HG03432 (cell line): ENCODE results near the gene PLEKHA5.
"Not testable (repeated sequence)": the region's sequence is repeated elsewhere in the genome, so short reads cannot be mapped to it uniquely, and the experiment has no call there.

ENCODE experiments used
- ATAC-seq: cut with Tn5 transposase; IDR thresholded peaks from one replicate; pipeline ENCODE4 v1.9.1; 2021; ENCODE audit warnings: mild to moderate bottlenecking, moderate library complexity; ENCODE audit not compliant: unreplicated experiment

The PLEKHA5 gene

DNA sequence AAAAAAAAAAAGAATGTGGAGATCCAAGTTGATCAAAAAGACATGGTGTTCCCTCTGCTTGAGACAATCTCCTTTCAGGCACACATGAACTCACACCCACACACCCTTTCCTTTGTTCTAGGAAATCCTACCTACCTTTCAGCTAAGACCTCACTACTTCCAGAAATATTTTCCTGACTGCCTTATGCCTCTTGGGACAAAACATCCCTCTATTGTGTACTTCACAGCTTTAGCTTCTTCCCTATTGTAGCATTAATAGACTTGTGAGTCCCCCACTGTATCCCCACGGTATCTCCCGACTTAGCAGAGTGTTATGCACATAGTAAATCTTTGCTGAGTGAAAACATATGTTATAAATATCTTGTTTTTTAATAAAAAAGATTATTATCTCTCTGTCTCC, 264.9 kb downstream of the PLEKHA5 start:
- no peak for ATAC-seq

DNA sequence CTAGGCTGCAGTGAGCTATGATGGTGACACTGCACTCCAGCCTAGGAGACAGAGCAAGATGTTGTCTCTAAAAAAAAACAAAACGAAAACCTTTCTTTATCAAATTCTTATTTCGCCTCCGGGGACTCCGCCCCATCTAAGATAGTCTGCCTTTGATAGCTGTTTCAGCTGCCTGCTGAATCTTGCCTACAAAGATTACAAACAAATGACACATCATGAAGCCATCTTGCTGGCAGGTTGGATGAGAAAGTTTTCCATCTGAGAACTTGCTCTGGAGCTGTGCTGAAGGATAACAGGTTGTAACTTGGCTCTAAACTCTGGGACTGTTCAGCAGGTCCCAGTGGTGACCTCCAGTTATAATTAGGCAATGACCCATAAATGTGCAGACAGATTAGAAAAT, 268.0 kb downstream of the PLEKHA5 start:
- no peak for ATAC-seq

DNA sequence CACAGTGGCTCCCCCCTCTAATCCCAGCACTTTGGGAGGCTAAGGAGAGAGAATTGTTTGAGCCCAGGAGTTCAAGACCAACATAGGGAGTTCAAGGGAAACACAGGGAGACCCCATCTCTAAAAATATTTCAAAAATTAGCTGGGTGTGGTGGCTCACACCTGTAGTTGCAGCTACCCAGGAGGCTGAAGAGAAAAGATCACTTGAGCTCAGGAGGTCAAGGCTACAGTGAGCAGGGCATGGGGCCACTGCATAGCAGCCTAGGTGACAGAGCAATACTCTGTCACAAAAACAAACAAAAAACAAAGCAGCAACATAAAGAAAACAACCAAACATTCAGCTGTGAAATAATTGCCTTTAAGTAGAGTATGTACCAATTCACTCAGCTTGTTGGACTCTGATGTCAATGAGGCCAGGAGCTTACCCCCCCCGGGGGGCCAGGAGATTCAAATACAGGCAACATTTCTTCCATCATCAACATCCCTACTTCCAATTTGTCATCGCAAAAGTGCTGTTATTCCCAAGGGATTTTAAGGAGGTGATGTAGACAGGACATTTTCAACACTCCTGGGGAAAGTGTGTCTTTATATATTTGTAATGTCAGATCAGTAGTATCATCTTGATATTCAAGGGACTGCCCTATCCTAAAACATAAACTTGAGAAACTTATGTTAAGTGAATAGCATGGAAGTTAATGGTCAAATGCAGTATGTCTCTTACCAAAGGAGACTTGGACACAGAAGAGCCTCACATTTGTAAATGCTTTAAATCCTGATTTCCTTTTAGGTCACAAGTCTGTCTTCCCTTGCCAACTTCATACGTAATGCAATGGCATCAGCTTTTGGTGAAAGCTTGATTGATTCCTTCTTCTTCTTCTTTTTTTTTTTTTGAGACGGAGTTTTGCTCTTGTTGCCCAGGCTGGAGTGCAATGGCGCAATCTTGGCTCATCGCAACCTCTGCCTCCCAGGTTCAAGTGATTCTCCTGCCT, 269.1 kb downstream of the PLEKHA5 start:
- ATAC-seq, result no peak

DNA sequence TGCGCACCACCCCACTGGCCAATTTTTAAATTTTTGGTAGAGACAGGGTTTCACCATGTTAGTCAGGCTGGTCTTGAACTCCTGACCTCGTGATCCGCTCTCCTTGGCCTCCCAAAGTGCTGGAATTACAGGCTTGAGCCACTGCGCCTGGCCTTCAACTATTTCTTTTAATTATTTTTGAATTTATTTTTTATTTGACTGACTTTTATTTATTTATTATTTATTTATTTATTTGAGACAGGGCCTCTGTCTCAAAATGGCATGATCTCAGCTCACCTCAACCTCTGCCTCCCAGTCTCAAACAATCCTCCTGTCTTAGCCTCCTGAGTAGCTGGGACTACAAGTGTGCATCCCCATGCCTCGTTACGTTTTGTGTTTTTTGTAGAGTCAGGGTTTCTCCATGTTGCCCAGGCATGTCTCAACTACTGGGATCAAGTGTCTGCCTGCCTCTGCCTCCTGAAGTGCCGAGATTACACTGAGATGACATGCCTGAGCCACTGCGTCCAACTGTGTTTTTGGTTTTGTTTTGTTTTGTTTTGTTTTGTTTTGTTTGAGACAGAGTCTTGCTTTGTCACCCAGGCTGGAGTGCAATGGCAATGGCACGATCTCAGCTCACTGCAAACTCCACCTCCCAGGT, 271.2 kb downstream of the PLEKHA5 start:
- not testable (repeated sequence) for ATAC-seq

DNA sequence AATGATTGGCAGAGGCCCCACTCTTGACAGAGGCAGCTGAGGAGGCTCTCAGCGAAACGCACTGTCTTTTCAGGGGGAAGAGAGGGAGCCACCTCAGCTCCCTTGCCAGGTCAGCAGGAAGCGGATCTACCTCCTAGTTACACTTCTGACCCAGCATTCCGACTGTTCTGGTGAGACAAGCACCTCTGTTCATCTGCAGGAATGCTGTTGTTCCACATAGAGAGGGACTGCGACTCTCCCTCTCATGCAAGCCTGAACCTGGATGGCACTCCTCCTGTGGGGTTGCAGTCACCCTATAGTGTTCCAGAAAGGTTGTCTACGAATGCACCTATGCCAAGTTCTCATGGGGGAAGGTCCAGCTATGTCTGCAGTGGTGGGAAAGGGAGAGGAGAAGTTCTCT, 272.7 kb downstream of the PLEKHA5 start:
- ATAC-seq, result no peak

DNA sequence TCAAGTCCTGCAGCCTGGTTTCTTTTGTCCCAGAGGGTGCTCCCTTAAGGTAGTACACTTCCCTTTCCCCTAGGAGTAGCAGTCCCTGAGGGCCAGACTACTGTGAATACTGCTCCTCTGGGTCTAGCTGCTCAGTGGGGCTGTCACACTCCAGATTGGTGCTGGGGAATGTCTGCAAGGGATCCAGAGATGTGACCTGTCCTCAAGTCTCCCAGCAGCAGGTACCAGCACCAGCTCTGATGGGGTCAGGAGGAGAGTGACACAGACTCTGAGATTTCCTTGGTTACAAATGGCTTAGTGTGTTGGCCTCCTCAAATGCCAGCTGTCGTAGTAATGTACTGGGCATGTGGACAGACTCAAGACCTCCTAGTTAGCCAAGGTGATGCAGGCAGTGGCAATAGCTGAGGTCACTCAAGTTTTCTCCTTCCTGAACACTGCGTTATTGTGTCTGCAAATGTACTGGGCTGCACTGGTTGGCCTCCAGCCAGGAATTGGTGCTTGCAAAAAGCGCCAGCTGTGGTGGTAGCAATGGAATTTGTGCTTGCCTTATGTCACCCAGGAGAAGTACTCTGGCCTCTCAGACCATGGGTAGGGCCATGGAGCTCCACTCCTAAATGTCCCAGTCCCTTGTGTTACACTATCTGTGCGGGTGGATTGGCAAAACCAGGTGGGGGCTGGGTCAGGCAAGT, 273.4 kb downstream of the PLEKHA5 start:
- ATAC-seq, result no peak

DNA sequence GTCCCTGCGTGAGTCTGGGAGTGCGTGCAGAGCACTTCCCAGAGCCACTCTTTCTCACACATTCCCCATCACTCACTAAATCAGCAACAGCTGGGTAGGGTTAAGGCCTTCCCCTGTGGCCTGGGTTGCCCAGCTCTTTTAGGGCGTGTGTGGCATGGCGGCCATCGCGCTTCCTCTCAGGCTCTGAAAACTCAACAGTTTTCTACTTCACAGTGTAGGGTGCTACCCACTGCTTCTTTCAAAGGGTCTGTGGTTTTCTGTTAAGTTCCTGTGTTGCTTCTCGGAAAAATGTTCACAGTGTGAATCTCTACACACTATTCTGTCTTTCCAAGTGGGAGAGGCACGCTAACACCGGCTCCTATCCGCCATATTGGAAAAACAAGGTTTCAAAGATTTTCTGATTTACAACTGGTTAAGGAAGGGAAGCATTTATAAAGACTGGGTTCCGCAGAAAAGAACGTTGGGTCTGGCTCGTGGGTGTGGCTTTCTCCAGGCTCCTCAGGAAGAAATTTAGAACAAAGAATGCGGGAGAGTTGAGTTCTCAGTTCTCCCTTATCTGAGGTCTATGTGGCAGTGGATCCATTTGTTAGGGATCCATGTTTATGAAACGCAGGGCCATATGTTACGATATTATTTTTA, 274.8 kb downstream of the PLEKHA5 start:
- ATAC-seq, result no peak

DNA sequence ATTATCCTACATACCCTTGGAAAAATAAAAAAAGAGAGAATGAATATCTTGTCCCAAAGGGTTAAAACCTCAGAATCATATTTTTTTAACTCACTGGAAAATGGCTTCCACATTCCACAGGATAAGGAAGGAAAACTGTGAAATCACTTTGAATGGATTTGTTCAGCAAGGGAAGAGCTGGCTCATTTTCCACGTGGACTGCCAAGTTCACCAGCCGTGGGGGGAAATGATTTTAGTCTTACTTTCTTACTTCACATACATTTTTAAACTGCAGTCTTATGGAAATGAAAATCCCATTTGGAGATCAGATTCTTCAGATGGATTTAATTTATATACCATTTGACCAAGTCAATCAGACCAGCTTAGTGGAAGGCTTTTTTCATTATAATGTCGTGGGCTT, 279.8 kb downstream of the PLEKHA5 start:
- ATAC-seq, result no peak

DNA sequence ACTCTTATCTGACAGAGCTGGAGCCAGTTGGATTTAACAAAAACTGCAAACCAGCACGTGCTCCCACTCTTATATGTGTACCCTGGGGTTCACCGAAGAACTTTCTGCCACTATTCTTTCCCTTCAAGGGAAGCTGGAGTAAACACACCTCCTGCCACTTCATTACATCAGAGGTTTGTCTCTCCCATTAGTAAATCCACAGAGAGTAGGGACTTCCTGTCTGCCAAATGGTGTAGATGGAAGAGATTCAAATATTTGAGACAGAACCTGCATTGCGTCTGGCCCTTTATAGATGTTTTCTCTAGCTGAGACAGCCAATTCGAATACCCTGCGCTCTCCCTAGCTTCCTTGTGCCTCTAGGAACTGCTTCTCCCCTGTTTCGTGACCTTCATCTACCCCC, 280.7 kb downstream of the PLEKHA5 start:
- ATAC-seq, result no peak

DNA sequence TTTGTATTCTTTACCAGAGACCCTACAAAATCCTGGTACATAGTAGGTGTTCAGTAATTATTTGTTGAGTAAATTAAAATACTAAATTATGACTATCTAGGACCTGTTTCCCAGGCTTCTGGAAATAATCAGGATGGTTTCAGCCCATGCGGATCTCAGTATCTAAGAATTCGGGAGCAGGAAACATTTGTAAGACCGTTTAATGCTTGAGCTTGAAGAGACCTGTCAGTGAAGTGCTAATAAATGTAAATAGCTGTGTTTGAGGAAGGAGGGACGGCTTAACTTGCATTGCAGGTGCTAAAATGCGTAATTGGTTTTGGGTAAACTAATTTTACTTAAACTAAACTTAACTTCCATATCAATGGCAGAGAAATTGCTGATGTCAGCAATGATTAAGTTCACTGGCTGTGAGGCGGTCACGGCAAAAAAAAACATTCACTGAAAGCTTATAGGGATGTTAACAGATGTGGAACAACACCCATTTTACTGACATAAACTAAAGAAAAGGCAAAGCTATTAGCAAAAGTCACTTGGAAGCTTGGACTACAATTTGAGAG, 281.2 kb downstream of the PLEKHA5 start:
- ATAC-seq, result no peak

DNA sequence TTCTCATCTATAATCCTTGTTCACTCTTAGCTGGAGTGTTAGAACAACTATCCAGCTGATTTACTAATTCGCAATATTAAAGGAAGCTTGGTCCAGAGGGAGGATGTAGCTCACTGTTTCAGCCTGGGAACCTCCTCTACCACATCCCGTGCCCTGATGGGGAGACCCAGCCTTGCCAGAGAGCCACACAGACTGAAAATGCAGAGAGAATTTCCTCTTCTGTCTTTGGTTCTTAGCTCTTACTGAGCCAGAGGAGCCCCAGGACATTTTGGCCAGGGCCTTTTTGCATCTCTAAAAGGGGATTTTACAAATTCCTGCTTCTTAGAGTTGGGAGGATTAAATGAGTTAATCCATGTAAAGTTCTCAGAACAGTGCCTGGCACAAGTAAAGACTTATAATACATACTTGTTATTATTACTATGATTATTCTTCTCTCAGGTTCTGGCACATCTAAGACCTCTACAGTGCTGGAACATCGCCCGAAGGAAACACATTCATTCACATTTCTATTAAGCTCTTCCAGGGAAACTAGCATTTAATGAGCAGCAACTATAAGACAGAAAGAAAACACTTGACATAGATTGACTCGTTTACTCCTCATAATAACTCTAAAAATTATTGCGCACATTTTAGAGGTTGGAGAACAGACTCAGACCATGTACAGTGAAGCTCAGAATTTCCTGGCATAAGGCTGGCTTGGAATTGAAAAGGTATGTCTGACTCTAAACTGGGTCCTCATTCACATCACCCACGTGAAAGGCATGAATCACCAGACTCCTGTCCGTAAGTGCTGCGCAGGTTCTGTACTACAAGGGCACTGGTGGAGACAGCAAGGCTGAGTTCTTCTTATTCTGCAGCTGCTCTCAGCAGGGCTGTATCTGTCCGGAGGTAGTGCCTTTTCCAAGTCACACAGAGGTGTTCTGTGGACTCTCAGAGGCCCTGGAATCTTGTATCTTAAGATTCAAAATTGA, 282.0 kb downstream of the PLEKHA5 start:
- ATAC-seq, result no peak

DNA sequence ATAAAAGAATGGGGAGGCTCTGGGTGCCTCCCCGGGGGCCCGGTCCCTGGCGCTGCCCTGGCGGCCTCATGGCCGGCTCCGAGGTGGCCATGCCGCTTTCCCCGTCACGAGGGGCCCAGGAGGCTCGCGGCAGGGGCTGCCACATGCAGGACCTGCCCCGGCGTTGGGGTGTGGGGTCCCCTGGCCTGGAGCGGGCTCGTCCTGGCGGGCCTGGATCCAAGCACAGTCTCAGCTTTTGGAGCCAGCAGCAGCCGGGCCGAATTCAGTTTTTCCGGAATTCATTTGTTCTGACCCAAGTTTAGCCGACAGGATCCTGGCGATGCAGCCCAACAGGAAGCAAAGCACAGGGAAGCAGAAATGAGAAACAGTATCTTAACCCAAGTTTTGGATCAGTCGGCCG, 283.3 kb downstream of the PLEKHA5 start:
- ATAC-seq, result no peak

DNA sequence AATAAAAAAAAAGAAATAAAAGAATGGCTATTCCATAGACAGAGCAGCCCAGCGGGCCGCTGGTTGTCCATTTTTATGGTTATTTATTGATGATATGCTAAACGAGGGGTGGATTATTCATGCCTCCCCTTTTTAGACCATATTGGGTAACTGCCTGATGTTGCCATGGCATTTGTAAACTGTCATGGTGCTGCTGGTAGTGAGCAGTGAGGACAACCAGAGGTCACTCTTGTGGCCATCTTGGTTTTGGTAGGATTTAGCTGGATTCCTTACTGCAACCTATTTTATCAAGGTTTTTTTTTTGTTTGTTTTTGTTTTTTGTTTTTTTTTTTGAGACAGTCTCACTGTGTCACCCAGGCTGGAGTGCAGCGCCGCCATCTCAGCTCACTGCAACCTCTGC, 284.0 kb downstream of the PLEKHA5 start:
- ATAC-seq, result not testable (repeated sequence)

DNA sequence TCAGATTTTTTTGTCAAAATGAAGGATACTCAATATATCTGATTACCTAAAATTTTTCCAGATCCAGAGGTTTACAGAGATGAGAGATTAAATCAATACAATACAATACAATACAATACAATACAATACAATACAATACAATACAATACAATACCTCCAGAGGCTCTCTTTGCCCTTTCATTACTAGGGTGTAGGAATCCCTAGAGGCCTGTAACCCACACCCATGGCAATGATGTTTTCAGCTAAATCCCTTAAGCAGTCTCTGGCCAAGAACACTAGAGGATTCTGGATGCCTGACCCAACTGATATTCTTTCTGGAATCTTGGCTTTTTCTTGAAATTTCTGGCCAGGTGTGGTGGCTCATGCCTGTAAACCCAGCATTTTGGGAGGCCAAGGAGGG, 286.0 kb downstream of the PLEKHA5 start:
- ATAC-seq, result no peak

DNA sequence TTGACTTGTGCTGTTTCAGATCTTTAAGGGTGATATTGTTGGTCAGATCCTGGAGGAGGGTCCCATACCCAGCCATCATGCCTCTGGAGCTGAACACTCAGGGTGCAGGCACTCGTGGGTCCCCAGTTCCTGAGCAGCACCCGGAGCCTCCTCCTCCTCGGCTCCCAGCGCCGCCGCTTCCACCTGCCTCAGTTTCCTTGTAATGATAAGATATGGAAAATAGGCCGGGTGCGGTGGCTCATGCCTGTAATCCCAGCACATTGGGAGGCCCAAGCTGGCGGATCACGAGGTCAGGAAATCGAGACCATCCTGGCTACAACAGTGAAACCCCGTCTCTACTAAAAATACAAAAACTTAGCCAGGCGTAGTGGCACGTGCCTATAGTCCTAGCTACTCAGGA, 289.6 kb downstream of the PLEKHA5 start:
- no peak for ATAC-seq

DNA sequence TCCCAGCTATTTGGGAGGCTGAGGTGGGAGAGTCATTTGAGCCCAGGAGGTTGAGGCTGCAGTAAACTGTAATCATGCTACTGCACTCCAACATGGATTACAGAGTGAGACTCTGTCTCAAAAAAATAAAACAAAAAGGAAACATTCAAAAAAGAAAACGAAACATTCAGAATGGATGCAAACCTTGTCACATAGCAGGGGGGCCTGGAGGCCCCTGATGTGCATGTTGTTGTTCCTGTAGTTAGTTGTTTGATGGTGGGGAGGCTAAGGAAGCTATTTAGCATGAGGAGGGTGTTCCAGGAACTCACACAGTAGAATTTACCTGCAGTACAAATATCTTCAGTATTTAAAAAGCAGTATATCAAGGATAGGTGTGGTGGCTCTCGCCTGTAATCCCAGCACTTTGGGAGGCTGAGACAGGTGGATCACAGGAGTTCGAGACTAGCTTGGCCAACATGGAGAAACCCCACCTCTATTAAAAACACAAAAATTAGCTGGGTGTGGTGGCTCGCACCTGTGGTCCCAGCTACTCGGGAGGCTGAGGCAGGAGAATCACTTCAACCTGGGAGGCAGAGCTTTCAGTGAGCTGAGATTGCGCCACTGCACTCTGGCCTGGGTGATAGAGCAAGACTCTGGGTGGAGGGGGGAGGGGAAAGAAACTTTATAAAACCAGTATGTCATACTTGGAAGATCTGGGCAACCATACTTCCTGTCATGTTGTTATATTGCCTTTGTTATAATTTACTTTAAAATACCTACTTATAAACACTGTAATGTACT, 292.2 kb downstream of the PLEKHA5 start:
- no peak for ATAC-seq

DNA sequence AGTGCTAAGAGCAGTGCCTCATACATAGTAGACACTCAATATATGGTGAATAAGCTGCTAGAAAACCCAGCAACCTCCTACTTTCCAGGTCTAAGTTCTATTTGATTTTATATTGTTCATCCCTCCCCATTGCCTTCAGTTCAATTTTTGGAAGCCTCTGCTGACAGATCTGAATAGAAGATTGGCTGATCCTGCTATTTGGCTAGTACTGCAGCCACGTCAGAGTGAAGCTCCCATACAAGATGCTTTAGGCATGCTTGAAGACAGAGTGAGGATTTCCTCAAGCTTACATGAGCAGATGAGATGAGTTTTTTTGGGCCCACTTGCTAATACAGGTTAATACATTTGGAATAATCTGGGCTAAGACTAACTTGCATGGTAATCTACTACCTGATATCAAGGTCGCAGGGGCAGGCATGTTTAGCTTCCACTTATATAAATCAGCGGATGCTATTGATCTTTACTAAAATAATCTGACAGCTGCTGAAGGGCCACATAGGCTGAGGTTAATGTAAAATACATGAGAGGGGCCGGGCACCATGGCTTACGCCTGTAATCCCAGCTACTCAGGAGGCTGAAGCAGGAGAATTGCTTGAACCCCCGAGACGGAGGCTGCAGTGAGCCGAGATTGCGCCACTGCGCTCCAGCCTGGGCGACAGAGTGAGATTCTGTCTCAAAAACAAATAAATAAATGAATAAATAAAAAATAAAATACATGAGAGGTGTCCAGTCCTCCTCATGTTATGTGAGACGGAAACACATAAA, 293.8 kb downstream of the PLEKHA5 start:
- no peak for ATAC-seq
